SK-N-SH (cell line): Measurements from ENCODE around the gene NOP56. TPM values are rescaled to one million over a fixed set of nuclear protein-coding genes. Genes with fewer than 3 reads are reported as not detected.

Source experiments
- CTCF ChIA-PET: fragments of 300-600, 350-600 bp; formaldehyde crosslinking; extraction: SDS; loops from one replicate; lab custom pipeline; 2021; lab: Yijun Ruan, JAX
- POLR2A ChIA-PET: fragments of 350-600 bp; sonication (Branson Sonifier 250); formaldehyde crosslinking; extraction: SDS; loops from one replicate; lab custom pipeline; 2020; ENCODE audit warnings: antibody characterized with exemption, inconsistent platforms; lab: Yijun Ruan, JAX
- DNase-seq: peaks from one replicate; pipeline ENCODE4 v3.0.0; 2012
- H2AFZ ChIP-seq: fragments of 200-600 bp; sonication (generic); 2 replicates; pipeline ENCODE4 v1.8.1; 2016; ENCODE audit warnings: antibody characterized with exemption, mild to moderate bottlenecking, low read depth
- H3F3A ChIP-seq: fragments of 200-600 bp; sonication (generic); replicated peaks from 2 replicates; pipeline ENCODE3; 2016; ENCODE audit warnings: antibody characterized with exemption, mild to moderate bottlenecking; ENCODE audit not compliant: insufficient read depth
- H3K27ac ChIP-seq, 2 experiments: fragments of 200-500 bp in 1 of 2; fragments of 200-600 bp in 1 of 2; sonication (Bioruptor generic) in 1 of 2; sonication (generic), shearing (Covaris generic) in 1 of 2; 2 replicates each; pipeline versions ENCODE4 v1.5.1 to v1.6.1; 2014 to 2016; ENCODE audit warnings: low read depth in 2 of 2, inconsistent platforms in 1 of 2, low read length in 1 of 2, mild to moderate bottlenecking in 1 of 2, mixed read lengths in 1 of 2
- H3K27me3 ChIP-seq: fragments of 200-600 bp; sonication (generic), shearing (Covaris generic); 2 replicates; pipeline ENCODE4 v1.6.1; 2016; ENCODE audit warnings: mixed run types; ENCODE audit not compliant: insufficient read depth
- H3K36me3 ChIP-seq, 2 experiments: fragments of 200-500 bp in 1 of 2; fragments of 200-600 bp in 1 of 2; sonication (Bioruptor generic) in 1 of 2; sonication (generic) in 1 of 2; replicated peaks in 1 of 2; 2 replicates each; pipeline versions ENCODE3 to v1.5.1; 2014 to 2016; ENCODE audit warnings: low read length in 1 of 2, mild to moderate bottlenecking in 1 of 2; ENCODE audit not compliant: insufficient read depth in 2 of 2, control insufficient read depth in 1 of 2
- H3K4me1 ChIP-seq, 2 experiments: fragments of 200-500 bp in 1 of 2; fragments of 200-600 bp in 1 of 2; sonication (Bioruptor generic) in 1 of 2; sonication (generic), shearing (Covaris generic) in 1 of 2; 2 replicates each; pipeline versions ENCODE4 v1.5.1 to v1.6.1; 2014 to 2016; ENCODE audit warnings: low read depth in 1 of 2, low read length in 1 of 2, mixed run types in 1 of 2; ENCODE audit not compliant: insufficient read depth in 2 of 2, control insufficient read depth in 1 of 2
- H3K4me2 ChIP-seq: fragments of 200-600 bp; sonication (generic), shearing (Covaris generic); 2 replicates; pipeline ENCODE4 v1.6.1; 2017; ENCODE audit warnings: mixed run types
- H3K4me3 ChIP-seq, 2 experiments: fragments of 200-500 bp in 1 of 2; fragments of 200-600 bp in 1 of 2; sonication (Bioruptor generic) in 1 of 2; sonication (generic), shearing (Covaris generic) in 1 of 2; 2 replicates each; pipeline versions ENCODE4 v1.5.1 to v1.8.1; 2014 to 2016; ENCODE audit warnings: low read depth in 2 of 2, inconsistent platforms in 1 of 2, low read length in 1 of 2, mild to moderate bottlenecking in 1 of 2, mixed read lengths in 1 of 2, moderate library complexity in 1 of 2
- H3K79me2 ChIP-seq: fragments of 200-600 bp; sonication (generic); 2 replicates; pipeline ENCODE4 v1.8.1; 2017; ENCODE audit warnings: mild to moderate bottlenecking; ENCODE audit not compliant: insufficient read depth
- H3K9ac ChIP-seq: fragments of 200-600 bp; sonication (generic); 2 replicates; pipeline ENCODE4 v1.6.1; 2017; ENCODE audit warnings: mixed run types
- H3K9me2 ChIP-seq: fragments of 200-600 bp; sonication (generic); 2 replicates; pipeline ENCODE4 v1.6.1; 2017; ENCODE audit warnings: mixed run types
- H3K9me3 ChIP-seq: fragments of 200-600 bp; sonication (generic); 2 replicates; pipeline ENCODE4 v1.6.1; 2017; ENCODE audit warnings: mixed run types, mild to moderate bottlenecking, moderate library complexity
- H4K20me1 ChIP-seq: fragments of 200-600 bp; sonication (generic); 2 replicates; pipeline ENCODE4 v1.6.1; 2017; ENCODE audit warnings: mild to moderate bottlenecking, mixed run types; ENCODE audit not compliant: insufficient read depth
- CHD2 ChIP-seq: fragments of 150-350 bp; IDR thresholded peaks from 2 replicates; pipeline ENCODE4 v1.6.1; 2018; ENCODE audit warnings: low read length; ENCODE audit not compliant: partially characterized antibody
- EP300 ChIP-seq, 2 experiments: IDR thresholded peaks; 2 replicates each; pipeline versions ENCODE4 v1.4.0 to v1.6.1; 2012; ENCODE audit warnings: borderline replicate concordance in 1 of 2, low read depth in 1 of 2, low read length in 1 of 2
- FOSL2 ChIP-seq: IDR thresholded peaks from 2 replicates; pipeline ENCODE4 v1.4.0; 2012; ENCODE audit warnings: low read depth, mild to moderate bottlenecking, moderate library complexity, borderline replicate concordance
- FOXJ3 ChIP-seq: sonication (generic); formaldehyde crosslinking; IDR thresholded peaks from 2 replicates; pipeline ENCODE4 v1.5.1; 2020; ENCODE audit warnings: mild to moderate bottlenecking, missing genetic modification reagents
- GATA2 ChIP-seq: sonication (generic); formaldehyde crosslinking; IDR thresholded peaks from 2 replicates; pipeline ENCODE4 v1.5.0; 2020; ENCODE audit warnings: mild to moderate bottlenecking, missing genetic modification reagents
- MEF2A ChIP-seq: IDR thresholded peaks from 2 replicates; pipeline ENCODE4 v1.4.0; 2012; ENCODE audit warnings: low read depth, borderline replicate concordance
- MXI1 ChIP-seq: IDR thresholded peaks from 2 replicates; pipeline ENCODE4 v1.6.1; 2012; ENCODE audit warnings: mild to moderate bottlenecking, low read depth, low read length, improper control_type of control experiment
- RAD21 ChIP-seq: IDR thresholded peaks from 2 replicates; pipeline ENCODE4 v1.6.1; 2012; ENCODE audit warnings: mild to moderate bottlenecking, low read length
- RXRA ChIP-seq: IDR thresholded peaks from 2 replicates; pipeline ENCODE4 v1.4.0; 2012; ENCODE audit warnings: low read depth, mild to moderate bottlenecking, borderline replicate concordance
- SIN3A ChIP-seq: IDR thresholded peaks from 2 replicates; pipeline ENCODE4 v1.6.1; 2012; ENCODE audit warnings: low read depth, mild to moderate bottlenecking, low read length, moderate library complexity, borderline replicate concordance
- SMC3 ChIP-seq: IDR thresholded peaks from 2 replicates; pipeline ENCODE4 v1.6.1; 2012; ENCODE audit warnings: low read depth, low read length, improper control_type of control experiment
- TAF1 ChIP-seq: IDR thresholded peaks from 2 replicates; pipeline ENCODE4 v1.6.1; 2012; ENCODE audit warnings: low read depth, mild to moderate bottlenecking, low read length, moderate library complexity, borderline replicate concordance
- TEAD4 ChIP-seq: IDR thresholded peaks from 2 replicates; pipeline ENCODE4 v1.4.0; 2012; ENCODE audit warnings: mild to moderate bottlenecking, borderline replicate concordance; ENCODE audit not compliant: insufficient read depth
- YY1 ChIP-seq: IDR thresholded peaks from 2 replicates; pipeline ENCODE4 v1.4.0; 2012; ENCODE audit warnings: low read depth, mild to moderate bottlenecking
- WGBS: methylation state at CpG from one replicate; pipeline ENCODE4 v1.1.6; 2017; ENCODE audit warnings: low lambda C conversion rate; 5-methylcytosine and 5-hydroxymethylcytosine counted together
- polyA plus RNA-seq, 3 experiments: library from polyadenylated mRNA; depleted of rRNA; stranded (reverse); fragments of >200 nt; gene quantifications; 2 replicates each; pipeline ENCODE4 v1.2.3, GENCODE V29; 2012
- TF ChIP-seq, protein P1 (sequence below): IDR thresholded peaks from 2 replicates; pipeline ENCODE4 v1.4.0; 2012; ENCODE audit warnings: low read depth, borderline replicate concordance
- TF ChIP-seq, protein P2 (sequence below): IDR thresholded peaks from 2 replicates; pipeline ENCODE4 v1.4.0; 2012; ENCODE audit warnings: low read depth
- TF ChIP-seq, protein P3 (sequence below): IDR thresholded peaks from 2 replicates; pipeline ENCODE4 v1.4.0; 2012; ENCODE audit warnings: low read depth, borderline replicate concordance
- TF ChIP-seq, protein P4 (sequence below): IDR thresholded peaks from 2 replicates; pipeline ENCODE4 v1.6.1; 2012; ENCODE audit warnings: mild to moderate bottlenecking, low read depth, low read length, moderate library complexity

The NOP56 gene
- polyA plus RNA-seq, 1 of the 3 experiments (the other 2 are of a cell fraction): 158 TPM

DNA sequence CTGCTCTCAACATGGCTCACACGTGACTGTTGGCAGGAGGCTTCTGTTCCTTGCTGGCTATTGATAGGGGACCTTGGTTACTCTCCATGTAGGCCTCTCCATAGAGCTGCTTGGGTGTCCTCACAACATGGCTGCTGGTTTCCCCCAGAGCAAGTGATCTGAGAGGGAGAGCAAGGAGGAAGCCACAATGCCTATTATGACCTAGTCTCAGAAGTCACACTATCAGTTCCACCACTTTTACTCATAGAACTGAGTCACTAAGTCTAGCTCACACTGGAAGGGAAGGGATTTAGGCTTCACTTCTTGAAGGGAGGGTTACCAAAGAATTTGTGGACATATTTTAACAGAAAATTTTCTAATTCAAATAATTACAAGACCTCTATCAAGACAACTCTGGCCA, 8.7 kb upstream of the NOP56 start:
- Histone ChIP-seq H3K4me3 (no peak overlapping the region), H2AFZ (no peak overlapping the region), H4K20me1 (no peaks in the 10 kb centered on the region), H3K9me3 (no peaks in the 10 kb centered on the region), H3K27ac (no peak overlapping the region), H3K36me3 (no peaks in the 10 kb centered on the region), H3K79me2 (no peaks in the 10 kb centered on the region), H3K4me1 (no peaks in the 10 kb centered on the region), H3K27me3 (no peaks in the 10 kb centered on the region), H3K4me2 (no peak overlapping the region), H3F3A (no peaks in the 10 kb centered on the region)
- POLR2A ChIA-PET: interaction anchor here (1.2 kb wide), 1 partner anchor 9 kb away, joined by 3 read pairs; no protein-coding TSS in a partner anchor
- DNase-seq: no peak
- TF ChIP-seq TEAD4 (no peak), FOSL2 (no peak), RXRA (no peak), CHD2 (no peak), TAF1 (no peak)
- TF ChIP-seq, protein P1, sequence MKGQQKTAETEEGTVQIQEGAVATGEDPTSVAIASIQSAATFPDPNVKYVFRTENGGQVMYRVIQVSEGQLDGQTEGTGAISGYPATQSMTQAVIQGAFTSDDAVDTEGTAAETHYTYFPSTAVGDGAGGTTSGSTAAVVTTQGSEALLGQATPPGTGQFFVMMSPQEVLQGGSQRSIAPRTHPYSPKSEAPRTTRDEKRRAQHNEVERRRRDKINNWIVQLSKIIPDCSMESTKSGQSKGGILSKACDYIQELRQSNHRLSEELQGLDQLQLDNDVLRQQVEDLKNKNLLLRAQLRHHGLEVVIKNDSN: no peak
- TF ChIP-seq, protein P2, sequence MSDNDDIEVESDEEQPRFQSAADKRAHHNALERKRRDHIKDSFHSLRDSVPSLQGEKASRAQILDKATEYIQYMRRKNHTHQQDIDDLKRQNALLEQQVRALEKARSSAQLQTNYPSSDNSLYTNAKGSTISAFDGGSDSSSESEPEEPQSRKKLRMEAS: no peak
- TF ChIP-seq, all 33 proteins: peak for 0
- H3K9ac ChIP-seq: no peak overlapping the region
- WGBS: 67% methylated on average over 1 of the region's 1 CpG
- CTCF ChIA-PET: interaction anchor here (1.3 to 2.7 kb wide), 3 partner anchors 9 to 122 kb away, joined by 4 to 20 read pairs (median 14); no protein-coding TSS in a partner anchor
- no peaks in the 10 kb centered on the region for H3K9me2 ChIP-seq

DNA sequence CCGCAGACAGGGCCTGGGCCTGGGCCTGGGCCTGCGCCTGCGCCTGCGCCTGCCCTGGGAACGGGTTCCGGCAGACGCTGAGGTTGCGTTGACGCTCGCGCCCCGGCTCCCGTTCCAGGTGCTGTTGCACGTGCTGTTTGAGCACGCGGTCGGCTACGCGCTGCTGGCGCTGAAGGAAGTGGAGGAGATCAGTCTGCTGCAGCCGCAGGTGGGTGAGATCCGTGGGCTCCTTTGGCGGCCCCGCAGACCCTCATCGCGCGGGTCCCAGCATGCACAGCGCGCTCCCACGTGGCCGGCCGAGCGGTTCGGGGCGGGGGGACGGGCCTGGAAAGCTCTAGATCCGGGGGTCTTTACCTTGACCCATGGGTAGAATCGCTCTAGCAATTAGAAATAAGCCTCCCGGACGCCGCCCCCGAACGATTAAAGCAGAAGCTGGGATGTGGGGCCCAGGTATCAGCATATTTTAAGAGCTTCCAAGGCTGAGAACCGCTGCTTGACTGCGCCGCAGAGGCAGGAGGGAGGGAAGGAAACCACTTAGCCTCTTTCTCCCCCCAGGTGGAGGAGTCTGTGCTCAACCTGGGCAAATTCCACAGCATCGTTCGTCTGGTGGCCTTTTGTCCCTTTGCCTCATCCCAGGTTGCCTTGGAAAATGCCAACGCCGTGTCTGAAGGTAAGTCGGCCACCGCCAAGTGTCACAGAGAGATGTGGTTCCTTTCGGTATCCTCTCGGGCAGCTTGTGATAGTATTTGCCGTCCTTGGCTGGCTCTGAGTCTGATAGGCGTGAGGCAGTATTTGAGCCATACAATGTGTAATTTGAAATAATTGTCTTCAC, 508 bp downstream of the NOP56 start:
- H3K4me1 ChIP-seq: peaks cover 6 to 18% of the 10 kb centered on the region in 2 experiments; a peak in 3 of 4 replicates
- no peaks in the 10 kb centered on the region for H3K27me3 ChIP-seq
- peak overlapping the region; percentile 87; a peak in 3 of 4 replicates for H3K27ac ChIP-seq
- peaks cover 44% of the 10 kb centered on the region for H4K20me1 ChIP-seq
- WGBS: 0% methylated on average over 13 of the region's 56 CpGs
- no peaks in the 10 kb centered on the region for H3K9me2 ChIP-seq
- H3K79me2 ChIP-seq: peaks cover 58% of the 10 kb centered on the region
- H3K4me2 ChIP-seq: peak overlapping the region; percentile 78
- no peak overlapping the region for H2AFZ ChIP-seq
- POLR2A ChIA-PET: interaction anchor here (0.6 to 2.7 kb wide), 19 partner anchors 7 to 1167 kb away, joined by 3 to 35 read pairs (median 4); partner anchors contain the start of genes AP5S1, CPXM1, GNRH2 and IDH3B
- H3K9ac ChIP-seq: peak overlapping the region; percentile 97
- H3K4me3 ChIP-seq: peak overlapping the region; percentile 72 to 94
- CTCF ChIA-PET: interaction anchor here (0.6 to 10.6 kb wide), 8 partner anchors 10 to 876 kb away, joined by 3 to 133 read pairs (median 4); partner anchors contain the start of gene ZNF343
- DNase-seq: peak; percentile 81
- H3K36me3 ChIP-seq: peaks cover 40 to 44% of the 10 kb centered on the region in 2 experiments
- H3K9me3 ChIP-seq: no peaks in the 10 kb centered on the region
- peaks cover 44% of the 10 kb centered on the region for H3F3A ChIP-seq
- TF ChIP-seq RXRA (no peak), MEF2A (no peak), RAD21 (no peak), SIN3A (0 out of 2 replicates have a peak, but pooled peaks have one; percentile 21), GATA2 (no peak), SMC3 (no peak), MXI1 (peak; percentile 91), TAF1 (no peak), FOXJ3 (no peak), TEAD4 (no peak), YY1 (no peak), EP300 (IDR thresholded peaks at IDR 0.05; ENCODE audit: borderline replicate concordance in 1 of 2, low read depth in 1 of 2, low read length in 1 of 2) (no peak)
- TF ChIP-seq, protein P3, sequence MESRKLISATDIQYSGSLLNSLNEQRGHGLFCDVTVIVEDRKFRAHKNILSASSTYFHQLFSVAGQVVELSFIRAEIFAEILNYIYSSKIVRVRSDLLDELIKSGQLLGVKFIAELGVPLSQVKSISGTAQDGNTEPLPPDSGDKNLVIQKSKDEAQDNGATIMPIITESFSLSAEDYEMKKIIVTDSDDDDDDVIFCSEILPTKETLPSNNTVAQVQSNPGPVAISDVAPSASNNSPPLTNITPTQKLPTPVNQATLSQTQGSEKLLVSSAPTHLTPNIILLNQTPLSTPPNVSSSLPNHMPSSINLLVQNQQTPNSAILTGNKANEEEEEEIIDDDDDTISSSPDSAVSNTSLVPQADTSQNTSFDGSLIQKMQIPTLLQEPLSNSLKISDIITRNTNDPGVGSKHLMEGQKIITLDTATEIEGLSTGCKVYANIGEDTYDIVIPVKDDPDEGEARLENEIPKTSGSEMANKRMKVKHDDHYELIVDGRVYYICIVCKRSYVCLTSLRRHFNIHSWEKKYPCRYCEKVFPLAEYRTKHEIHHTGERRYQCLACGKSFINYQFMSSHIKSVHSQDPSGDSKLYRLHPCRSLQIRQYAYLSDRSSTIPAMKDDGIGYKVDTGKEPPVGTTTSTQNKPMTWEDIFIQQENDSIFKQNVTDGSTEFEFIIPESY: no peak
- TF ChIP-seq, protein P4, sequence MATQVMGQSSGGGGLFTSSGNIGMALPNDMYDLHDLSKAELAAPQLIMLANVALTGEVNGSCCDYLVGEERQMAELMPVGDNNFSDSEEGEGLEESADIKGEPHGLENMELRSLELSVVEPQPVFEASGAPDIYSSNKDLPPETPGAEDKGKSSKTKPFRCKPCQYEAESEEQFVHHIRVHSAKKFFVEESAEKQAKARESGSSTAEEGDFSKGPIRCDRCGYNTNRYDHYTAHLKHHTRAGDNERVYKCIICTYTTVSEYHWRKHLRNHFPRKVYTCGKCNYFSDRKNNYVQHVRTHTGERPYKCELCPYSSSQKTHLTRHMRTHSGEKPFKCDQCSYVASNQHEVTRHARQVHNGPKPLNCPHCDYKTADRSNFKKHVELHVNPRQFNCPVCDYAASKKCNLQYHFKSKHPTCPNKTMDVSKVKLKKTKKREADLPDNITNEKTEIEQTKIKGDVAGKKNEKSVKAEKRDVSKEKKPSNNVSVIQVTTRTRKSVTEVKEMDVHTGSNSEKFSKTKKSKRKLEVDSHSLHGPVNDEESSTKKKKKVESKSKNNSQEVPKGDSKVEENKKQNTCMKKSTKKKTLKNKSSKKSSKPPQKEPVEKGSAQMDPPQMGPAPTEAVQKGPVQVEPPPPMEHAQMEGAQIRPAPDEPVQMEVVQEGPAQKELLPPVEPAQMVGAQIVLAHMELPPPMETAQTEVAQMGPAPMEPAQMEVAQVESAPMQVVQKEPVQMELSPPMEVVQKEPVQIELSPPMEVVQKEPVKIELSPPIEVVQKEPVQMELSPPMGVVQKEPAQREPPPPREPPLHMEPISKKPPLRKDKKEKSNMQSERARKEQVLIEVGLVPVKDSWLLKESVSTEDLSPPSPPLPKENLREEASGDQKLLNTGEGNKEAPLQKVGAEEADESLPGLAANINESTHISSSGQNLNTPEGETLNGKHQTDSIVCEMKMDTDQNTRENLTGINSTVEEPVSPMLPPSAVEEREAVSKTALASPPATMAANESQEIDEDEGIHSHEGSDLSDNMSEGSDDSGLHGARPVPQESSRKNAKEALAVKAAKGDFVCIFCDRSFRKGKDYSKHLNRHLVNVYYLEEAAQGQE: 0 out of 2 replicates have a peak, but pooled peaks have one; percentile 2
